ENCODE data around the gene MPIG6B. TPM values are rescaled to one million over a fixed set of nuclear protein-coding genes. Genes with fewer than 3 reads are reported as not detected.

MPIG6B gene
- total RNA-seq, 1 donor from 2014 or later: 0.19 TPM

GRCh38 chr6:31681135-31681671, 42.0 kb upstream of the MPIG6B start:
- peak; percentile 38 for DNase-seq
- intact Hi-C loops (cut with micrococcal nuclease): no loop called here
- no peaks in the 10 kb centered on the region for H3K27me3 ChIP-seq (ENCODE audit: low read depth)
- H3K27ac ChIP-seq (replicated peaks): peak overlapping the region; percentile 72
- H3K4me1 ChIP-seq: peaks cover 27% of the 10 kb centered on the region
- H3K4me3 ChIP-seq: peak overlapping the region; percentile 74
- H3K36me3 ChIP-seq: peaks cover 9% of the 10 kb centered on the region
- no peaks in the 10 kb centered on the region for H3K9me3 ChIP-seq (replicated peaks)
- TF ChIP-seq CTCF (IDR thresholded peaks at IDR 0.05; ENCODE audit: borderline replicate concordance): peak; percentile 19

DNA sequence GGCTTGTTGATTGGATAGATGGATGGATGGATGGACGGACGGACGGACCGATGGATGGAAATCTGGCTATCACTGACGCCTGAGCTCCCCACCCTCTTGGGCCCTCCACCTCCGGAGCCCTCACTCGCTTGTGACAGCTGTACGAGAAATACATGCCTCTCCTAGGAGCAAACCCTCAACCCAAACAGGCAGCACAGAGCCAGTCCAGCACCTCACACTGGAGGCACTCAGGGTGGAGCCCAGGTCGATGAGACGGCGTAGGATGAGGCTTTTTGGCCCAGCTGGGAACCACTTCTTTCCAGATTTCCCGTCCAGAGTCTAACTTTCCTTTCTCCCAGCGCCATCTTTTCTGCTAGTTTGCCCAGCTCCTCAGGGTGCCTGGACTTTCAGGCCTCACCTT, 39.6 kb upstream of the MPIG6B start:
- DNase-seq: no peak
- no peak for TF ChIP-seq CTCF (IDR thresholded peaks at IDR 0.05; ENCODE audit: borderline replicate concordance)
- intact Hi-C loops (cut with micrococcal nuclease): no loop called here
- no peaks in the 10 kb centered on the region for H3K27me3 ChIP-seq (ENCODE audit: low read depth)
- H3K9me3 ChIP-seq (replicated peaks): no peaks in the 10 kb centered on the region
- H3K27ac ChIP-seq (replicated peaks): no peak overlapping the region
- peaks cover 27% of the 10 kb centered on the region for H3K4me1 ChIP-seq
- H3K36me3 ChIP-seq: peaks cover 33% of the 10 kb centered on the region
- H3K4me3 ChIP-seq: no peak overlapping the region

GRCh38 chr6:31686483-31686882, 36.7 kb upstream of the MPIG6B start:
- no peaks in the 10 kb centered on the region for H3K9me3 ChIP-seq (replicated peaks)
- intact Hi-C loops (cut with micrococcal nuclease): no loop called here
- no peak overlapping the region for H3K4me3 ChIP-seq
- H3K27ac ChIP-seq (replicated peaks): no peak overlapping the region
- no peak for DNase-seq
- H3K27me3 ChIP-seq (ENCODE audit: low read depth): no peaks in the 10 kb centered on the region
- H3K36me3 ChIP-seq: peaks cover 62% of the 10 kb centered on the region
- no peak for TF ChIP-seq CTCF (IDR thresholded peaks at IDR 0.05; ENCODE audit: borderline replicate concordance)
- H3K4me1 ChIP-seq: peaks cover 13% of the 10 kb centered on the region

- Histone ChIP-seq H3K27ac (replicated peaks) (no peak overlapping the region), H3K4me3 (no peak overlapping the region), H3K36me3 (peaks cover 71% of the 10 kb centered on the region), H3K27me3 (ENCODE audit: low read depth) (no peaks in the 10 kb centered on the region), H3K9me3 (replicated peaks) (no peaks in the 10 kb centered on the region), H3K4me1 (peaks cover 8% of the 10 kb centered on the region)
- no peak for DNase-seq
- intact Hi-C loops (cut with micrococcal nuclease): no loop called here
- TF ChIP-seq CTCF (IDR thresholded peaks at IDR 0.05; ENCODE audit: borderline replicate concordance): no peak
Observed at GRCh38 chr6:31687321-31687720, 35.9 kb upstream of the MPIG6B start.

GRCh38 chr6:31687860-31688693, 35.1 kb upstream of the MPIG6B start:
- no peak for DNase-seq
- intact Hi-C loops (cut with micrococcal nuclease): no loop called here

More at GRCh38 chr6:31687860-31688693, 35.1 kb upstream of the MPIG6B start:
- no peak for TF ChIP-seq CTCF (IDR thresholded peaks at IDR 0.05; ENCODE audit: borderline replicate concordance)
- Histone ChIP-seq H3K27me3 (ENCODE audit: low read depth) (no peaks in the 10 kb centered on the region), H3K4me3 (no peak overlapping the region), H3K4me1 (peaks cover 3% of the 10 kb centered on the region), H3K27ac (replicated peaks) (no peak overlapping the region), H3K9me3 (replicated peaks) (no peaks in the 10 kb centered on the region), H3K36me3 (peaks cover 78% of the 10 kb centered on the region)

Measured in left ventricle myocardium inferior (tissue), 1 donor.